HepG2 (cell line): ENCODE data around the gene RAB39A. TPM values are rescaled to one million over a fixed set of nuclear protein-coding genes. Genes with fewer than 3 reads are reported as not detected.

Source experiments
- ATAC-seq: fragments of 200-7000 bp; cut with Tn5 transposase; 3 replicates; pipeline ENCODE4 v1.9.1; 2020; ENCODE audit warnings: mild to moderate bottlenecking, moderate library complexity
- BruUV-seq: library from RNA; stranded (reverse); fragments of 400-500 nt; replicated peaks from 2 replicates; lab custom pipeline; 2021; lab: Mats Ljungman, UMichigan
- CTCF ChIA-PET: fragments of 300-600 bp; formaldehyde crosslinking; extraction: SDS; loops from one replicate; lab custom pipeline; 2021; ENCODE audit warnings: low total read pairs, inconsistent platforms, low intra/inter-chr PET ratio; lab: Yijun Ruan, JAX
- POLR2A ChIA-PET: fragments of 350-600 bp; sonication (Branson Sonifier 250); formaldehyde crosslinking; loops from one replicate; lab custom pipeline; 2020; ENCODE audit warnings: antibody characterized with exemption, inconsistent platforms; lab: Yijun Ruan, JAX
- DNase-seq: peaks from one replicate; pipeline ENCODE4 v3.0.0-alpha.2; 2015; ENCODE audit warnings: low spot score
- FAIRE-seq: peaks from 3 replicates; lab custom pipeline; 2011; peaks lifted over from hg19 to GRCh38; lab: Jason Lieb, UNC
- H2AFZ ChIP-seq: one replicate; pipeline ENCODE4 v1.6.1; 2011; ENCODE audit warnings: low read length, inconsistent platforms
- H3K27ac ChIP-seq: fragments of 300-600 bp; 3 replicates; pipeline ENCODE4 v1.8.0; 2011; ENCODE audit warnings: mixed run types, mild to moderate bottlenecking, mixed read lengths, low read length, inconsistent platforms; ENCODE audit not compliant: insufficient read depth; ENCODE audit errors: extremely low read length
- H3K27me3 ChIP-seq, 2 experiments: fragments of 200-600 bp in 1 of 2; 2 replicates in 1 of 2; 3 replicates in 1 of 2; pipeline versions ENCODE4 v1.6.0 to v1.8.0; 2011; ENCODE audit warnings: low read length in 2 of 2, mild to moderate bottlenecking in 2 of 2, moderate library complexity in 2 of 2, inconsistent platforms in 1 of 2; ENCODE audit not compliant: insufficient read depth in 2 of 2, control insufficient read depth in 1 of 2
- H3K36me3 ChIP-seq, 2 experiments: fragments of 200-600 bp in 1 of 2; replicated peaks in 1 of 2; 2 replicates in 1 of 2; 3 replicates in 1 of 2; pipeline versions ENCODE4 v1.5.1 to v1.8.0; 2011; ENCODE audit warnings: low read length in 2 of 2, inconsistent platforms in 1 of 2; ENCODE audit not compliant: insufficient read depth in 2 of 2, control insufficient read depth in 1 of 2
- H3K4me1 ChIP-seq: 2 replicates; pipeline ENCODE4 v1.5.1; 2012; ENCODE audit warnings: low read length, inconsistent platforms; ENCODE audit not compliant: insufficient read depth
- H3K4me2 ChIP-seq: 2 replicates; pipeline ENCODE4 v1.6.0; 2011; ENCODE audit warnings: low read depth, low read length, inconsistent platforms
- H3K4me3 ChIP-seq, 3 experiments: fragments of 200-600 bp in 1 of 3; sonication (generic), shearing (Covaris generic) in 1 of 3; replicated peaks in 1 of 3; 2 replicates each; pipeline ENCODE4 v1.5.1; 2011 to 2016; ENCODE audit warnings: low read length in 3 of 3, inconsistent platforms in 2 of 3, low read depth in 2 of 3, mild to moderate bottlenecking in 2 of 3, control low read depth in 1 of 3, mixed read lengths in 1 of 3; ENCODE audit not compliant: insufficient read depth in 1 of 3
- H3K79me2 ChIP-seq: one replicate; pipeline ENCODE4 v1.6.1; 2011; ENCODE audit warnings: low read length, inconsistent platforms; ENCODE audit not compliant: insufficient read depth
- H3K9ac ChIP-seq: 2 replicates; pipeline ENCODE4 v1.6.0; 2011; ENCODE audit warnings: mild to moderate bottlenecking, low read depth, low read length, inconsistent platforms; ENCODE audit not compliant: insufficient read depth
- H3K9me3 ChIP-seq: 2 replicates; pipeline ENCODE4 v1.5.1; 2012; ENCODE audit warnings: mild to moderate bottlenecking, low read length
- H4K20me1 ChIP-seq: 2 replicates; pipeline ENCODE4 v1.6.0; 2011; ENCODE audit warnings: inconsistent platforms, mild to moderate bottlenecking, low read length, moderate library complexity; ENCODE audit not compliant: insufficient read depth
- GPBP1L1 ChIP-seq: sonication (generic); formaldehyde crosslinking; IDR thresholded peaks from 2 replicates; pipeline ENCODE4 v1.5.0; 2020; ENCODE audit warnings: mild to moderate bottlenecking, missing genetic modification reagents
- HMG20A ChIP-seq: IDR thresholded peaks from 2 replicates; pipeline ENCODE4 v1.6.1; 2016; ENCODE audit warnings: borderline replicate concordance
- HMGA1 ChIP-seq: sonication (generic); formaldehyde crosslinking; conservative IDR thresholded peaks from 2 replicates; pipeline ENCODE4 v1.4.0; 2020; ENCODE audit warnings: missing genetic modification reagents
- MTF2 ChIP-seq: sonication (generic); formaldehyde crosslinking; IDR thresholded peaks from 2 replicates; pipeline ENCODE4 v1.5.0; 2020; ENCODE audit warnings: missing genetic modification reagents, borderline replicate concordance
- NCOA1 ChIP-seq: sonication (generic); formaldehyde crosslinking; IDR thresholded peaks from 2 replicates; pipeline ENCODE4 v1.9.0; 2021; ENCODE audit warnings: missing genetic modification reagents
- NCOA5 ChIP-seq: sonication (generic); formaldehyde crosslinking; IDR thresholded peaks from 2 replicates; pipeline ENCODE4 v1.4.0; 2020; ENCODE audit warnings: missing genetic modification reagents
- U2AF2 ChIP-seq: fragments of 200-400 bp; formaldehyde crosslinking; IDR thresholded peaks from 2 replicates; pipeline ENCODE4 v1.6.1; 2017; ENCODE audit warnings: low read depth, mild to moderate bottlenecking, low read length
- ZNF143 ChIP-seq: sonication (generic); formaldehyde crosslinking; IDR thresholded peaks from 2 replicates; pipeline ENCODE4 v1.4.0; 2020; ENCODE audit warnings: missing genetic modification reagents
- ZNF207 ChIP-seq: fragments of 450-650 bp; IDR thresholded peaks from 2 replicates; pipeline ENCODE4 v1.6.1; 2016; ENCODE audit warnings: antibody characterized with exemption, borderline replicate concordance
- ZNF484 ChIP-seq: sonication (generic); formaldehyde crosslinking; IDR thresholded peaks from 2 replicates; pipeline ENCODE4 v1.5.1; 2020; ENCODE audit warnings: mild to moderate bottlenecking, low read depth, missing genetic modification reagents, borderline replicate concordance
- ZNF557 ChIP-seq: sonication (generic); formaldehyde crosslinking; IDR thresholded peaks from 2 replicates; pipeline ENCODE4 v1.4.0; 2020; ENCODE audit warnings: missing genetic modification reagents
- ZNF605 ChIP-seq: sonication (generic); formaldehyde crosslinking; IDR thresholded peaks from 2 replicates; pipeline ENCODE4 v1.8.0; 2022; ENCODE audit warnings: mild to moderate bottlenecking, missing genetic modification reagents
- ZNF839 ChIP-seq: sonication (generic); formaldehyde crosslinking; IDR thresholded peaks from 2 replicates; pipeline ENCODE4 v1.4.0; 2020; ENCODE audit warnings: missing genetic modification reagents, mild to moderate bottlenecking, borderline replicate concordance
- WGBS: methylation state at CpG from one replicate; pipeline ENCODE4 v1.1.6; 2017; ENCODE audit warnings: low lambda C conversion rate; 5-methylcytosine and 5-hydroxymethylcytosine counted together
- in situ Hi-C: cut with HindIII; loops from 2 replicates; pipeline ENCODE4 v1.10.0; 2017; ENCODE audit warnings: low pct_unique_long_range_greater_than_20kb; ENCODE audit not compliant: extremely low pct_ligation_motif_present
- intact Hi-C: fragments of 100-400 bp; cut with micrococcal nuclease; formaldehyde crosslinking; loops from one replicate; pipeline ENCODE4 v1.10.0; 2022; ENCODE audit not compliant: unreplicated experiment
- polyA plus RNA-seq, 8 experiments: library from polyadenylated mRNA; depleted of rRNA in 3 of 8; stranded (reverse) in 7 of 8; unstranded in 1 of 8; fragments of >200 nt; fragmentation: Illumina TruSeq in 4 of 8; extraction: Trizol in 4 of 8; gene quantifications; 2 replicates each; pipeline versions ENCODE4 v1.2.1 to v1.2.3, GENCODE V29; 2011 to 2016; ENCODE audit warnings: low read depth in 4 of 8, missing spikeins in 1 of 8, mixed read lengths in 1 of 8; ENCODE audit not compliant: insufficient read depth in 1 of 8
- total RNA-seq, 5 experiments: library from RNA; depleted of rRNA; stranded (reverse); fragments of >200 nt; fragmentation: Illumina TruSeq; extraction: Trizol; gene quantifications; 2 replicates each; pipeline ENCODE4 v1.2.3, GENCODE V29; 2016; ENCODE audit warnings: low read depth in 1 of 5
- TF ChIP-seq, protein P1 (sequence below): sonication (generic); formaldehyde crosslinking; IDR thresholded peaks from 2 replicates; pipeline ENCODE4 v1.5.0; 2020; ENCODE audit warnings: missing genetic modification reagents

Gene RAB39A
- total and polyA plus RNA-seq, 2 of the 13 experiments (the other 11 are each of a cell fraction or from before 2014, with no cell fraction given) = not detected

DNA sequence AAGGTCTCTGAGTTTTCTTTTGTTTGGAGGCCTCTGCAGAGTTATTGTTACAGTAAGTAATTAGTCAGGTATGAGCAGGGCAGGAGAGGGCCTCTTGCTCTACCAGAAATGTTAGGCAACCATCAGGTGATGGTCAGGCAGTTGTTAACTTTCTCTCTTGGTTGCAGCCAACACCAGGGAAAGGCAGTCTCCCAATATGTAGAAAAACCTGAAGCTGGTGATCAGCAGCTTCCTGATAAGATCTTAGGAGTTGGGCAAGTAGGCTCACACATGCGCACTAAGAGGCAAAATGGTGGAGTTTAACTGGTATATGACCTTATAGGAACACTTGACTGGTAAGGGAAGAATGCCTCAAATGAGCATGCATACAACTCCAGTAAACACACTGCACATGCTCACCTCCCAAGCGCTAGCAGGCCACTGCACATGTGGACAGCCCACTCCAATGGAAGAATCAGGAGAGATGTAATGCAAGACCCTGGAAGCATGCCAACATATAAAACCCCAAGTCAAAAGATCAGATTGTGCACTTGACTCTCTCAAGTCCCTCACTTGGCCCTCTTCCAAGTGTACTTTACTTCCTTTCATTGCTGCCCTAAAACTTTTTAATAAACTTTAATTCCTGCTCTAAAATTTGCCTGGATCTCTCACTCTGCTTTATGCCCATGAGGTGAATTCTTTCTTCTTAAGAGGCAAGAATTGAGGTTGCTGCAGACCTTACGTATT, 46.0 kb upstream of the RAB39A start:
- FAIRE-seq = no peak
- 100% methylated on average over 3 of the region's 3 CpGs for WGBS
- no peak overlapping the region for H3K4me2 ChIP-seq

More for the DNA sequence above, 46.0 kb upstream of the RAB39A start:
- ATAC-seq = no peak
- no peak for DNase-seq
- Histone ChIP-seq H3K27me3 (no peaks in the 10 kb centered on the region), H3K79me2 (no peaks in the 10 kb centered on the region), H3K36me3 (no peaks in the 10 kb centered on the region), H3K9me3 (peaks cover 4% of the 10 kb centered on the region; the same call in 1 of the 2 replicates), H3K4me1 (no peaks in the 10 kb centered on the region), H3K9ac (no peak overlapping the region), H3K27ac (no peak overlapping the region), H4K20me1 (no peaks in the 10 kb centered on the region), H2AFZ (no peak overlapping the region), H3K4me3 (no peak overlapping the region)
- in situ Hi-C loops (loop anchor here (25.0 kb wide), 1 partner anchor 105 kb away; no protein-coding TSS in a partner anchor), intact Hi-C loops (no loop called here)
- CTCF ChIA-PET = no interaction called here
- no TSS peak for BruUV-seq
- POLR2A ChIA-PET = no interaction called here
- TF ChIP-seq ZNF143 = no peak
- TF ChIP-seq GPBP1L1 (CRISPR knock-in tag) = no peak
- no peak for TF ChIP-seq ZNF605
- TF ChIP-seq MTF2 (CRISPR knock-in tag) = no peak
- TF ChIP-seq ZNF557 (CRISPR knock-in tag) = no peak
- TF ChIP-seq NCOA1 (CRISPR knock-in tag) = no peak
- no peak for TF ChIP-seq U2AF2
- no peak for TF ChIP-seq HMG20A (CRISPR knock-in tag)
- no peak for TF ChIP-seq ZNF839 (CRISPR knock-in tag)
- TF ChIP-seq ZNF207 = no peak
- no peak for TF ChIP-seq ZNF484 (CRISPR knock-in tag)
- TF ChIP-seq, protein P1, sequence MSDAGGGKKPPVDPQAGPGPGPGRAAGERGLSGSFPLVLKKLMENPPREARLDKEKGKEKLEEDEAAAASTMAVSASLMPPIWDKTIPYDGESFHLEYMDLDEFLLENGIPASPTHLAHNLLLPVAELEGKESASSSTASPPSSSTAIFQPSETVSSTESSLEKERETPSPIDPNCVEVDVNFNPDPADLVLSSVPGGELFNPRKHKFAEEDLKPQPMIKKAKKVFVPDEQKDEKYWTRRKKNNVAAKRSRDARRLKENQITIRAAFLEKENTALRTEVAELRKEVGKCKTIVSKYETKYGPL (CRISPR knock-in tag) = no peak
- TF ChIP-seq HMGA1 = no peak
- TF ChIP-seq NCOA5 (CRISPR knock-in tag) = no peak
